ENCODE results near the gene EMSY. TPM values are rescaled to one million over a fixed set of nuclear protein-coding genes. Genes with fewer than 3 reads are reported as not detected.

Gene EMSY
- total and polyA plus RNA-seq, 2 of the 13 experiments (the other 11 are each of a cell fraction or from before 2014, with no cell fraction given), result 11.6 to 18.5 TPM

DNA sequence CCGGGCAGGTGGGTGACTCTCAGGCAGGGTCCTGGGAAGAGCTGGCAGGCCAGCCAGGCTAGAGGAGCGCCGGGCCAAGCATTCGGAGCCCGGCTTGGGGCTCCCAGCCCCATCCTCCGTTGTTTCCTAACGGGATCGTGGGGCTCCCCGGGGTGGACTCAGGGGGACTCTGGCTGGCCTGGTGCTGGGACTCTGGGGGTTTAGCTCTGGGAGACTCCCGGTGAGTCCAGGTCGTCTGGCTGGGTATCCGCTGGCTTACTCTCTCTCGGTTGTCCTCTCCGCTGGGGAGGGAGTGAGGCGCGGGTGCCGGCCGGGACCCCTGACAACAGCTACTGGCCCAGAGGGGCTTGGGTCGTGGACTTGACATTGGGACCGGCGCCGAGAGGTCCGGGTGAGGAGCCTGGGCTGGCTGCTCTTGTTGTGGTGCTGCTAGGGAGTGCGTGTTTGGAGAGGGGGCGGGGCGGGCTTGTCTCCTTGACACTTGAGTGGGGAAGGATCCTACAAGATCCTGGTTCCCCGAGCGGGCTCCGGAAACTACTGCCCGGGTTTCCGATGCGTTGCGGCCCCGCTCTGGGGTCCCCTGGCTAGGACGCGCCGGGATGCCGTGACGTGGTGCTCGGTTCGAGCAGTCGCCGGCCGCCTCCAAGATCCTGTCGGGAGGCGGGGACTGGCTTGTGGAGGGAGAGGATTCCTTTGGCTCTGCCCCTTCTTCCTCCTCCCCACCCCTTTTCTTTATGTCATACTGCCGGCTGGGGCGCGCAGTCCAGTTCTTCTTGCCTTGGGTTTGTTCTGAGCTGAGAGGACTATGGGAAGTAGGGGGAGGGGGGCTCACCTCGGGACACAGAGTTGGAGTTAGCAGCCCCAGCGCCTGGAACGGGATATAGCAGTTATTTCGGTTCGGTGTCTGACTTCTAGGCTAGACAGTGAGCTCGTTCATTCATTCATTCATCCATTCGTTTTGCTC, 585 bp downstream of the EMSY start (continued):
- TF ChIP-seq MLXIP (CRISPR knock-in tag; IDR thresholded peaks at IDR 0.05; ENCODE audit: borderline replicate concordance), result no peak
- no peak for TF ChIP-seq ZNF513 (CRISPR knock-in tag; conservative IDR thresholded peaks at IDR 0.05)
- TF ChIP-seq ZNF207 (IDR thresholded peaks at IDR 0.05; ENCODE audit: borderline replicate concordance), result no peak
- no peak for TF ChIP-seq DDIT3 (CRISPR knock-in tag; IDR thresholded peaks at IDR 0.05)
- peak; percentile 16; the same call in 1 of the 2 replicates for TF ChIP-seq ZNF142 (CRISPR knock-in tag; IDR thresholded peaks at IDR 0.05)
- TF ChIP-seq ZNF639 (CRISPR knock-in tag; conservative IDR thresholded peaks at IDR 0.05), result no peak
- no peak for TF ChIP-seq DR1 (CRISPR knock-in tag; IDR thresholded peaks at IDR 0.05)
- no peak for TF ChIP-seq ZBTB8A (CRISPR knock-in tag; IDR thresholded peaks at IDR 0.05; ENCODE audit: borderline replicate concordance, low read depth)
- no peak for TF ChIP-seq TOPORS (CRISPR knock-in tag; IDR thresholded peaks at IDR 0.05)
- TF ChIP-seq ZNF333 (CRISPR knock-in tag; IDR thresholded peaks at IDR 0.05; ENCODE audit: borderline replicate concordance), result no peak
- TF ChIP-seq, protein P1, sequence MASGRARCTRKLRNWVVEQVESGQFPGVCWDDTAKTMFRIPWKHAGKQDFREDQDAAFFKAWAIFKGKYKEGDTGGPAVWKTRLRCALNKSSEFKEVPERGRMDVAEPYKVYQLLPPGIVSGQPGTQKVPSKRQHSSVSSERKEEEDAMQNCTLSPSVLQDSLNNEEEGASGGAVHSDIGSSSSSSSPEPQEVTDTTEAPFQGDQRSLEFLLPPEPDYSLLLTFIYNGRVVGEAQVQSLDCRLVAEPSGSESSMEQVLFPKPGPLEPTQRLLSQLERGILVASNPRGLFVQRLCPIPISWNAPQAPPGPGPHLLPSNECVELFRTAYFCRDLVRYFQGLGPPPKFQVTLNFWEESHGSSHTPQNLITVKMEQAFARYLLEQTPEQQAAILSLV (CRISPR knock-in tag; IDR thresholded peaks at IDR 0.05; ENCODE audit: borderline replicate concordance), result no peak
- TF ChIP-seq SALL2 (CRISPR knock-in tag; IDR thresholded peaks at IDR 0.05), result peak; percentile 39; the same call in 1 of the 2 replicates
- no peak for TF ChIP-seq ZNF557 (CRISPR knock-in tag; IDR thresholded peaks at IDR 0.05)
- no peak for TF ChIP-seq ZSCAN22 (CRISPR knock-in tag; IDR thresholded peaks at IDR 0.05)
